ENCODE data around the gene SZT2. TPM values are rescaled to one million over a fixed set of nuclear protein-coding genes. Genes with fewer than 3 reads are reported as not detected.

SZT2 gene
- total RNA-seq, 1 experiment from 2014 or later = 71.6 TPM

DNA sequence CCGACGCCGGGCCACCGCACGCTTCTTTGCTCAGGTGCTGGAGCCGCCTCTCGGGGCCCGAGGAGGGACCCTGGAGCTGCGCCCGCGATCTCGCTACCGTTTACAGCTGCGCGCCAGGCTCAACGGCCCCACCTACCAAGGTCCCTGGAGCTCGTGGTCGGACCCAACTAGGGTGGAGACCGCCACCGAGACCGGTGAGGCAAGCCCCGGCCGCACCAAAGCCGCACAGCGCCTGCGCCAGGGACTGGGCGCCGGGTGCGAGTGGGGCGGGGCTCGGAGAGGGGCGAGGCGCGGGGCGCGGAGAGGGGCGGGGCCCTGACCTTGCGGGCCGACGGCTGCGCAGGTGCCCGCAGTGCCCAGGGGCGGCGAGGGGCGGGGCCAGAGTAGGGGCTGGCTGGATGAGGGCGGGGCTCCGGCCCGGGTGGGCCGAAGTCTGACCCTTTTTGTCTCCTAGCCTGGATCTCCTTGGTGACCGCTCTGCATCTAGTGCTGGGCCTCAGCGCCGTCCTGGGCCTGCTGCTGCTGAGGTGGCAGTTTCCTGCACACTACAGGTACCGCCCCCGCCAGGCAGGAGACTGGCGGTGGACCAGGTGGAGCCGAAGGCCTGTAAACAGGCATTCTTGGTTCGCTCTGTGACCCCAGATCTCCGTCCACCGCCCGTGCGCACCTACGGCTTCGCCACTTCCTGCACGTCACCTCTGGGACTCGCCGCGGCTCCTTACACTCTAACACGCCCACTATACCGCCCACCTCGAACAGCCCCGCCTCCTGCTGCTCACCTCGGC is 40.7 kb upstream of the SZT2 start:
- H3K9me3 ChIP-seq (ENCODE audit: insufficient read depth, low read depth) = no peaks in the 10 kb centered on the region
- no peaks in the 10 kb centered on the region for H3K36me3 ChIP-seq (ENCODE audit: low read depth)
- no TSS peak for BruUV-seq (replicated peaks)
- peak overlapping the region; percentile 66 for H3K4me3 ChIP-seq
- H3K27me3 ChIP-seq (ENCODE audit: insufficient read depth, low read depth) = no peaks in the 10 kb centered on the region
- peak overlapping the region; percentile 82 for H2AFZ ChIP-seq
- H3K9me2 ChIP-seq (ENCODE audit: insufficient read depth) = no peaks in the 10 kb centered on the region
- TF ChIP-seq CTCF (conservative IDR thresholded peaks at IDR 0.05) (no peak), EZH2 (IDR thresholded peaks at IDR 0.05; ENCODE audit: low read depth) (no peak)
- peak overlapping the region; percentile 95 for H3K4me2 ChIP-seq
- peaks cover 51% of the 10 kb centered on the region for H3F3A ChIP-seq (ENCODE audit: insufficient read depth, low read depth)
- H4K20me1 ChIP-seq (ENCODE audit: insufficient read depth) = no peaks in the 10 kb centered on the region
- DNase-seq = peak; percentile 85 to 99
- POLR2A ChIA-PET (ENCODE audit: unreplicated experiment) = interaction anchor here (0.5 to 1.0 kb wide), 9 partner anchors 9 to 1219 kb away, joined by 3 to 13 read pairs (median 4); partner anchors contain the start of gene CDC20
- H3K4me1 ChIP-seq (replicated peaks; ENCODE audit: insufficient read depth) = peaks cover 48% of the 10 kb centered on the region
- CTCF ChIA-PET = interaction anchor here (1.0 kb wide), 1 partner anchor 110 kb away, joined by 3 read pairs; no protein-coding TSS in a partner anchor
- peak overlapping the region; percentile 94 for H3K27ac ChIP-seq
- intact Hi-C loops (cut with micrococcal nuclease; ENCODE audit: unreplicated experiment) = loop anchor here (1.0 to 2.0 kb wide), 3 partner anchors 18 to 78 kb away; partner anchors contain the start of gene C1orf210
- no peaks in the 10 kb centered on the region for H3K79me2 ChIP-seq (ENCODE audit: low read depth)

- peaks cover 41% of the 10 kb centered on the region for H3K4me1 ChIP-seq (replicated peaks; ENCODE audit: insufficient read depth)
- H3K27ac ChIP-seq = peak overlapping the region; percentile 94
- no peaks in the 10 kb centered on the region for H3K36me3 ChIP-seq (ENCODE audit: low read depth)
- peaks cover 43% of the 10 kb centered on the region for H3F3A ChIP-seq (ENCODE audit: insufficient read depth, low read depth)
- POLR2A ChIA-PET (ENCODE audit: unreplicated experiment) = interaction anchor here (0.6 kb wide), 3 partner anchors 9 to 177 kb away, joined by 3 to 11 read pairs (median 5); partner anchors contain the start of genes C1orf210, CFAP57 and EBNA1BP2
- no peaks in the 10 kb centered on the region for H3K9me3 ChIP-seq (ENCODE audit: insufficient read depth, low read depth)
- H4K20me1 ChIP-seq (ENCODE audit: insufficient read depth) = no peaks in the 10 kb centered on the region
- TSS peak; percentile 88 for BruUV-seq (replicated peaks)
- no peak for TF ChIP-seq CTCF (conservative IDR thresholded peaks at IDR 0.05)
- TF ChIP-seq EZH2 (IDR thresholded peaks at IDR 0.05; ENCODE audit: low read depth) = no peak
- CTCF ChIA-PET = interaction anchor here (1.1 kb wide), 1 partner anchor 9 kb away, joined by 3 read pairs; the partner anchor contains the start of gene CDC20
- H3K4me3 ChIP-seq = peak overlapping the region; percentile 66
- H2AFZ ChIP-seq = peak overlapping the region; percentile 82
- no peak for DNase-seq
- peak overlapping the region; percentile 95 for H3K4me2 ChIP-seq
- intact Hi-C loops (cut with micrococcal nuclease; ENCODE audit: unreplicated experiment) = loop anchor here (1.0 to 2.0 kb wide), 3 partner anchors 18 to 79 kb away; partner anchors contain the start of gene C1orf210
- no peaks in the 10 kb centered on the region for H3K9me2 ChIP-seq (ENCODE audit: insufficient read depth)
- H3K79me2 ChIP-seq (ENCODE audit: low read depth) = no peaks in the 10 kb centered on the region
- H3K27me3 ChIP-seq (ENCODE audit: insufficient read depth, low read depth) = no peaks in the 10 kb centered on the region
Observed at GRCh38 chr1:43349594-43350306, 39.9 kb upstream of the SZT2 start.

- Histone ChIP-seq H3K4me2 (no peak overlapping the region), H2AFZ (no peak overlapping the region), H3F3A (ENCODE audit: insufficient read depth, low read depth) (peaks cover 33% of the 10 kb centered on the region), H3K9me2 (ENCODE audit: insufficient read depth) (no peaks in the 10 kb centered on the region), H3K4me1 (replicated peaks; ENCODE audit: insufficient read depth) (peaks cover 29% of the 10 kb centered on the region), H3K79me2 (ENCODE audit: low read depth) (no peaks in the 10 kb centered on the region), H4K20me1 (ENCODE audit: insufficient read depth) (no peaks in the 10 kb centered on the region), H3K36me3 (ENCODE audit: low read depth) (no peaks in the 10 kb centered on the region), H3K27me3 (ENCODE audit: insufficient read depth, low read depth) (no peaks in the 10 kb centered on the region), H3K27ac (no peak overlapping the region), H3K4me3 (no peak overlapping the region), H3K9me3 (ENCODE audit: insufficient read depth, low read depth) (no peaks in the 10 kb centered on the region)
- ChIA-PET CTCF (no interaction called here), POLR2A (ENCODE audit: unreplicated experiment) (no interaction called here)
- BruUV-seq (replicated peaks) = no TSS peak
- TF ChIP-seq CTCF (conservative IDR thresholded peaks at IDR 0.05) (no peak), EZH2 (IDR thresholded peaks at IDR 0.05; ENCODE audit: low read depth) (no peak)
- no peak for DNase-seq
- intact Hi-C loops (cut with micrococcal nuclease; ENCODE audit: unreplicated experiment) = no loop called here
Observed at GRCh38 chr1:43350976-43351375, 38.7 kb upstream of the SZT2 start.
